PC-3 (cell line): Measurements from ENCODE around the gene KNCN. TPM values are rescaled to one million over a fixed set of nuclear protein-coding genes. Genes with fewer than 3 reads are reported as not detected.
A peak's percentile ranks its signal among the peaks of the same experiment; 100 is the strongest.

ENCODE experiments used
- ATAC-seq: fragments of 200-7000 bp; cut with Tn5 transposase; 2 replicates; pipeline ENCODE4 v1.9.1; 2020; ENCODE audit warnings: mild to moderate bottlenecking, moderate library complexity
- BruUV-seq: library from RNA; stranded (reverse); fragments of 400-500 nt; replicated peaks from 2 replicates; lab custom pipeline; 2021; lab: Mats Ljungman, UMichigan
- CTCF ChIA-PET: fragments of 300-600 bp; sonication (Branson Sonifier 250); formaldehyde crosslinking; loops from one replicate; lab custom pipeline; 2022; ENCODE audit warnings: antibody characterized with exemption; lab: Charles Lee
- POLR2A ChIA-PET: fragments of 300-600 bp; sonication (Branson Sonifier 250); formaldehyde crosslinking; loops from one replicate; lab custom pipeline; 2022; ENCODE audit warnings: antibody characterized with exemption; ENCODE audit not compliant: unreplicated experiment; lab: Charles Lee
- DNase-seq: peaks from one replicate; pipeline ENCODE4 v3.0.0-alpha.2; 2015
- H2AFZ ChIP-seq: fragments of 300-600 bp; sonication (generic); 2 replicates; pipeline ENCODE4 v1.6.0; 2016; ENCODE audit warnings: antibody characterized with exemption, low read length
- H3F3A ChIP-seq: fragments of 300-600 bp; sonication (generic); one replicate; pipeline ENCODE4 v1.6.0; 2017; ENCODE audit warnings: antibody characterized with exemption, low read length, control low read depth, mild to moderate bottlenecking; ENCODE audit not compliant: unreplicated experiment
- H3K27ac ChIP-seq: fragments of 300-600 bp; sonication (generic); 2 replicates; pipeline ENCODE4 v1.5.1; 2016; ENCODE audit warnings: mild to moderate bottlenecking, low read length
- H3K27me3 ChIP-seq: fragments of 300-600 bp; sonication (generic); 2 replicates; pipeline ENCODE4 v1.6.1; 2016; ENCODE audit warnings: low read length, mixed read lengths
- H3K36me3 ChIP-seq: fragments of 300-600 bp; sonication (generic); 2 replicates; pipeline ENCODE4 v1.6.1; 2016; ENCODE audit warnings: low read depth, mixed run types, low read length, mixed read lengths
- H3K4me1 ChIP-seq: fragments of 300-600 bp; sonication (generic); 2 replicates; pipeline ENCODE4 v1.5.1; 2016; ENCODE audit warnings: low read length; ENCODE audit not compliant: insufficient read depth
- H3K4me2 ChIP-seq: fragments of 300-600 bp; sonication (generic); 2 replicates; pipeline ENCODE4 v1.6.0; 2016; ENCODE audit warnings: low read length
- H3K4me3 ChIP-seq: fragments of 300-600 bp; sonication (generic); 2 replicates; pipeline ENCODE4 v1.5.1; 2016; ENCODE audit warnings: mild to moderate bottlenecking, low read length, mixed read lengths
- H3K79me2 ChIP-seq: fragments of 300-600 bp; sonication (generic); 2 replicates; pipeline ENCODE4 v1.6.1; 2017; ENCODE audit warnings: low read length, mixed read lengths
- H3K9ac ChIP-seq: fragments of 300-600 bp; sonication (generic); 2 replicates; pipeline ENCODE4 v1.6.0; 2016; ENCODE audit warnings: mild to moderate bottlenecking, low read length
- H3K9me2 ChIP-seq: fragments of 300-600 bp; sonication (generic); replicated peaks from 2 replicates; pipeline ENCODE4 v1.6.1; 2016; ENCODE audit warnings: mixed run types, low read length, mixed read lengths
- H3K9me3 ChIP-seq: fragments of 300-600 bp; sonication (generic); 2 replicates; pipeline ENCODE4 v1.6.1; 2016; ENCODE audit warnings: low read length, mixed read lengths
- H4K20me1 ChIP-seq: fragments of 300-600 bp; sonication (generic); 2 replicates; pipeline ENCODE4 v1.6.1; 2016; ENCODE audit warnings: low read length, mixed read lengths
- CTCF ChIP-seq: fragments of 300-600 bp; sonication (generic); conservative IDR thresholded peaks from 2 replicates; pipeline ENCODE4 v1.5.1; 2017; ENCODE audit warnings: antibody characterized with exemption, low read depth, mild to moderate bottlenecking, low read length
- EZH2 ChIP-seq: fragments of 300-600 bp; sonication (generic); IDR thresholded peaks from one replicate; pipeline ENCODE4 v1.6.1; 2017; ENCODE audit warnings: antibody characterized with exemption, mild to moderate bottlenecking, low read length; ENCODE audit not compliant: unreplicated experiment
- EZH2phosphoT487 ChIP-seq: fragments of 300-600 bp; sonication (generic); IDR thresholded peaks from 2 replicates; pipeline ENCODE4 v1.6.1; 2018; ENCODE audit warnings: mild to moderate bottlenecking, antibody characterized with exemption, low read length, borderline replicate concordance
- intact Hi-C: fragments of 100-400 bp; cut with micrococcal nuclease; formaldehyde crosslinking; loops from 2 replicates; pipeline ENCODE4 v1.9.0; 2023
- total RNA-seq: library from RNA; depleted of rRNA; stranded (reverse); fragments of >200 nt; gene quantifications from 2 replicates; pipeline ENCODE4 v1.2.3, GENCODE V29; 2014

The KNCN gene
- total RNA-seq, 1 experiment from 2014 or later = not detected

GRCh38 chr1:46550751-46551231 is 656 bp downstream of the KNCN start:
- Histone ChIP-seq H3K4me3 (no peak overlapping the region), H3K9me2 (no peaks in the 10 kb centered on the region), H2AFZ (no peak overlapping the region), H3K36me3 (no peaks in the 10 kb centered on the region), H3K4me1 (no peaks in the 10 kb centered on the region), H3K27me3 (no peaks in the 10 kb centered on the region), H4K20me1 (no peaks in the 10 kb centered on the region), H3F3A (no peaks in the 10 kb centered on the region), H3K4me2 (no peak overlapping the region), H3K79me2 (no peaks in the 10 kb centered on the region), H3K9me3 (no peaks in the 10 kb centered on the region), H3K9ac (no peak overlapping the region), H3K27ac (no peak overlapping the region)
- intact Hi-C loops = no loop called here
- ChIA-PET POLR2A (no interaction called here), CTCF (no interaction called here)
- TF ChIP-seq CTCF (no peak), EZH2 (no peak), EZH2phosphoT487 (no peak)
- BruUV-seq = no TSS peak
- DNase-seq (no peak), ATAC-seq (no peak)

- POLR2A ChIA-PET = no interaction called here
- peak; percentile 26 for DNase-seq
- BruUV-seq = no TSS peak
- Histone ChIP-seq H3K36me3 (no peaks in the 10 kb centered on the region), H3K9me3 (no peaks in the 10 kb centered on the region), H3K79me2 (no peaks in the 10 kb centered on the region), H3K27me3 (no peaks in the 10 kb centered on the region), H3K4me2 (no peak overlapping the region), H3K4me3 (no peak overlapping the region), H3K27ac (no peak overlapping the region), H3K9ac (no peak overlapping the region), H4K20me1 (no peaks in the 10 kb centered on the region), H2AFZ (no peak overlapping the region), H3K4me1 (no peaks in the 10 kb centered on the region), H3F3A (no peaks in the 10 kb centered on the region), H3K9me2 (no peaks in the 10 kb centered on the region)
- ATAC-seq = peak; percentile 43; the same call in 1 of the 2 replicates
- TF ChIP-seq CTCF = no peak
- intact Hi-C loops = no loop called here
- CTCF ChIA-PET = no interaction called here
Observed at GRCh38 chr1:46549697-46550681, 1.5 kb downstream of the KNCN start.
